GM12873 (cell line): ENCODE data around the gene PLPP1.
A peak's percentile ranks its signal among the peaks of the same experiment; 100 is the strongest.

Experiments used
- CTCF ChIP-seq: IDR thresholded peaks from 2 replicates; pipeline ENCODE4 v1.5.1; 2012; ENCODE audit warnings: low read depth, mild to moderate bottlenecking, moderate library complexity, low read length, control low read depth; ENCODE audit not compliant: insufficient read depth; ENCODE audit errors: missing control alignments

The PLPP1 gene

GRCh38 chr5:55407984-55408383 is 126.8 kb downstream of the PLPP1 start:
- no peak for TF ChIP-seq CTCF

- peak; percentile 45 for TF ChIP-seq CTCF
These were observed 127.6 kb downstream of the PLPP1 start for GRCh38 chr5:55407059-55407684.

DNA sequence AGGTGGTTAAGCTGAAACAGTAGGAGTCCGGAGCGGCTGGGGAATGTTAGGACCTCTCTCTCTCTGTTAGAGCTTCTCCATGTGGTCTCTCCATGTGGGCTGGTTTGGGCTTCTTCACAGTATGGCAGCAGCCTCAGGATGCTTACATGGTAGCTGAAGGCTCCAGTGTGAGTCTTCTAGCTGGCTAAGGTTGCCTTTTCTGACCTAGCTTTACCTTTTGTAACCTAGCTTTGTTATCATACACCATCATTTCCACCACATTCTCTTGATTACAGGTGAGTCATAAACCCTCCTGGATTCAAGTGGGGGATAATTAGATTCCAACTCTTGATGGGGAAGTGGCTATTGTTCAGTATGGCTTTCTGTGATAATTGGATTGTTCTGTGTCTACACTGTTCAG is 128.5 kb downstream of the PLPP1 start:
- TF ChIP-seq CTCF, result no peak

DNA sequence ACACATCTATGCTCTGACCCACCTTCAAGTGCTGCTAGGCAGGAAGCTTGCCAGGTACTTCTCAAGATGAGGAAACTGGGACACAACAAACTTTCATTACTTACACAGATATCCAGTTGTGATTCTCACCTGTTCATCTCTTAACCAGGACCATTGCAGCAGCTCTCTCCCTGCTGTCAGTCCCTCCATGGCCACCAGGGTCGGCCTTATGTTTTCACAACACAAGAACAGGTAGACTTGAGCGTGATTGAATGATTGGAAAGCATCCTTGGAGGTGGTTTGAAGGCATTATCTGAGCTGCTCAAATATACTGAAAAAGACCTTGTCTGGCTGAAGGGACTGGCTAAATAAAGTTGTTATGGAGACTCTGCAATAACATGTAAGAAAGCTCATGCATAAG is 132.6 kb downstream of the PLPP1 start:
- peak; percentile 37 for TF ChIP-seq CTCF

DNA sequence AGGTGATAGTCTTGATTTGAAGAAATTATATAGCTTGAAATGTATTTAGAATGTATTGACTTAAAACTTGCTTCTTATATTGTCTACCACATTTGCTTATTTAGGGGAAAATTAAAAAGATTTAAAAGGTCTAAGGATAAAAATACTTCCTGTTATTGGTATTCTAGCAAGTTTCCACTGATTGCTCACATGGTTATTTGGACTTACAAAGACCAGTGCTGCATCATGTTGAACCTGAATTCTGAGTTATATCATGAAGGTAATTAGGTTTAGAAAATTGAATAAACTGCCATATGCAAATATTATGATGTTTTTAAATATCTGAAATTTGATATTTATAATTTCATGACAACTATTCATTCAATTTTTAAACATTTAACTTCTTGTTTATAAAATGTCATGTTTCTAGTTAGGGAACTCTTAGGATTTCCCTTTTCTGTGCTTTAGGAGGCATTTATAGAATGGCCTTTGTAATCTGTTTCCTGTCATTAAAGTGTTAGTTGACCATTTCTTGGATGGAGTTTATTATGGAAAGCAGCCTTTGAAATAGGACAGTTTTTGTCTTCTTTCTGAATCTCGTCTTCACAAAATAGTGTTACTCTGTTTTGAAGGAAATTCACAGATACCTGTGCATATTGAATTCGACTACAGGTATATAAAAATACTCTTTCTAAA is 141.1 kb downstream of the PLPP1 start:
- TF ChIP-seq CTCF, result no peak

DNA sequence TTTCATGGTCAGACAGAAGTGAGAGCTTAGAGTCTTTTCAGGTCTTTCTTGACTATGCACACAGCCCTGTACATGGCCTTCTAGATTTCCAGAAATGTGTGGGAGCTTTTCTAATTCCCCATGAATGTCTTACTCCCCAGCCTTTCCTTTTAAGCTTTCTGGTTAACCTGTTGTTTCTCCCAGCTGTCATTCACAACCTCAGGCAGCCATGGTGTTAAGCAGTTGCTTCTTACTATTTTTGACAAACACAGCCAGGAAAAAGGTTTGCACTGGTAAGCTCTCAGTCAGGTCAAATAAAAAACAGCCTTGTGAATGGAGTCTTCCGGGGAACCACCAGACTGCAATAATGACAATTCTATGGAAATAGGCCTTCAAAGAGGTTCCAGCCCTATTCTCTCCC is 142.1 kb downstream of the PLPP1 start:
- TF ChIP-seq CTCF, result no peak

DNA sequence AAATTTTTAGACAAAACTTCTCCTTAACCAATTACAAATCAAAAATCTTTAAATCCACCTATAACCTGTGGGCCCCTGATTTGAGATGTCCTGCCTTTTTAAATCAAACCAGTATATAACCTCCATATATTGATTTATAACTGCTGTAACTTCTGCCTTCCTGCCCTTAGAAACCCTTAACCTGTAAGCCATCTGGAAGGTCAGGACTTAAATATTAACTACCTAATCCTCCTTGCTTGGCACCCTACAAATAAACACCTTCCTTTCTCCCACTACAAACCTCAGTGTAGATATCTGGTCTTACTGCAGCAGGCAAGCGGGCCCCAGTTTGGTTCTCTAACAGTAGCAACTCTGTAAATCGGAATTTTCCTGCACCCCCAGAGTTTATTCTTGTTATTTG is 143.1 kb downstream of the PLPP1 start:
- no peak for TF ChIP-seq CTCF
